Measurements from ENCODE around the gene RGMA.

RGMA gene

GRCh38 chr15:93088981-93089726, at the start of gene RGMA:
RGMA (minus strand) TSS chr15:93089211; CDS start chr15:93088932, 279 bp downstream.
- no peak for DNase-seq

GRCh38 chr15:93136606-93137005, 47.6 kb upstream of the RGMA start:
- DNase-seq: no peak

GRCh38 chr15:93135997-93136397, 47.0 kb upstream of the RGMA start:
- DNase-seq: no peak

- no peak for DNase-seq
These were observed 46.4 kb upstream of the RGMA start for GRCh38 chr15:93135459-93135858.

- DNase-seq: no peak
These were observed 42.6 kb upstream of the RGMA start for GRCh38 chr15:93131485-93132095.

GRCh38 chr15:93129702-93130488, 40.9 kb upstream of the RGMA start:
- DNase-seq: no peak

- DNase-seq: no peak
These were observed 38.3 kb upstream of the RGMA start for GRCh38 chr15:93127286-93127685.

GRCh38 chr15:93126599-93126998, 37.6 kb upstream of the RGMA start:
- DNase-seq: no peak

GRCh38 chr15:93126148-93126547, 37.1 kb upstream of the RGMA start:
- no peak for DNase-seq

- DNase-seq: no peak
These were observed 35.1 kb upstream of the RGMA start for GRCh38 chr15:93124126-93124525.

- no peak for DNase-seq
These were observed 33.2 kb upstream of the RGMA start for GRCh38 chr15:93121973-93122910.

- peak; percentile 81 for DNase-seq
These were observed 32.1 kb upstream of the RGMA start for GRCh38 chr15:93121107-93121506.

- DNase-seq: no peak
These were observed 29.9 kb upstream of the RGMA start for GRCh38 chr15:93118904-93119303.

GRCh38 chr15:93111451-93111850, 22.4 kb upstream of the RGMA start:
- DNase-seq: no peak

GRCh38 chr15:93110502-93111040, 21.6 kb upstream of the RGMA start:
- DNase-seq: no peak

- no peak for DNase-seq
These were observed 20.5 kb upstream of the RGMA start for GRCh38 chr15:93109336-93110102.

GRCh38 chr15:93107646-93108045, 18.6 kb upstream of the RGMA start:
- no peak for DNase-seq

- DNase-seq: no peak
These were observed 16.5 kb upstream of the RGMA start for GRCh38 chr15:93105485-93105884.

- no peak for DNase-seq
These were observed 14.8 kb upstream of the RGMA start for GRCh38 chr15:93103823-93104222.

GRCh38 chr15:93102211-93102610, 13.2 kb upstream of the RGMA start:
- no peak for DNase-seq

GRCh38 chr15:93093765-93094164, 4.8 kb upstream of the RGMA start:
- DNase-seq: no peak

- DNase-seq: no peak
These were observed 2.5 kb upstream of the RGMA start for GRCh38 chr15:93091465-93091864.
